K562 (cell line): ENCODE measurements around the gene SLC39A7. TPM values are rescaled to one million over a fixed set of nuclear protein-coding genes. Genes with fewer than 3 reads are reported as not detected.

Source experiments
- ATAC-seq: fragments of 200-7000 bp; cut with Tn5 transposase; 3 replicates; pipeline ENCODE4 v1.9.1; 2020; ENCODE audit warnings: moderate library complexity
- BruUV-seq: library from RNA; stranded (reverse); fragments of 400-500 nt; replicated peaks from 2 replicates; lab custom pipeline; 2021; lab: Mats Ljungman, UMichigan
- CTCF ChIA-PET: fragments of 300-600 bp; formaldehyde crosslinking; extraction: SDS; loops from one replicate; lab custom pipeline; 2021; ENCODE audit warnings: low intra/inter-chr PET ratio; lab: Yijun Ruan, JAX
- POLR2A ChIA-PET: fragments of 300-600, 350-650 bp; sonication (Branson Sonifier 250); formaldehyde crosslinking; extraction: SDS; loops from one replicate; lab custom pipeline; 2021; ENCODE audit warnings: antibody characterized with exemption, inconsistent platforms; lab: Yijun Ruan, JAX
- DNase-seq, 4 experiments: peaks; one replicate each; pipeline versions ENCODE4 v3.0.0 to v3.0.0-alpha.2; 2011 to 2018; ENCODE audit warnings: low spot score in 3 of 4, mixed read lengths in 3 of 4; ENCODE audit errors: extremely low read depth in 1 of 4
- FAIRE-seq: peaks from 2 replicates; lab custom pipeline; 2011; peaks lifted over from hg19 to GRCh38; lab: Jason Lieb, UNC
- H2AFZ ChIP-seq: 2 replicates; pipeline ENCODE4 v1.6.0; 2011; ENCODE audit warnings: low read depth, low read length, control low read depth, inconsistent platforms
- H3K27ac ChIP-seq: fragments of 200-600 bp; 3 replicates; pipeline ENCODE4 v1.8.0; 2011; ENCODE audit warnings: low read depth, mild to moderate bottlenecking, control low read depth, inconsistent platforms, low read length, moderate library complexity, mixed read lengths; ENCODE audit errors: extremely low read depth
- H3K27me3 ChIP-seq, 2 experiments: fragments of 300-600 bp in 1 of 2; 2 replicates in 1 of 2; 3 replicates in 1 of 2; pipeline versions ENCODE4 v1.6.0 to v1.8.0; 2011; ENCODE audit warnings: inconsistent platforms in 2 of 2, low read length in 2 of 2, mild to moderate bottlenecking in 1 of 2, mixed read lengths in 1 of 2, moderate library complexity in 1 of 2; ENCODE audit not compliant: control insufficient read depth in 2 of 2, insufficient read depth in 2 of 2
- H3K36me3 ChIP-seq: fragments of 300-600 bp; 3 replicates; pipeline ENCODE4 v1.8.0; 2011; ENCODE audit warnings: mild to moderate bottlenecking, low read length, inconsistent platforms; ENCODE audit not compliant: control insufficient read depth, insufficient read depth
- H3K4me1 ChIP-seq, 2 experiments: fragments of 200-600 bp in 1 of 2; replicated peaks in 1 of 2; 2 replicates in 1 of 2; 3 replicates in 1 of 2; pipeline versions ENCODE4 v1.5.1 to v1.8.0; 2011; ENCODE audit warnings: inconsistent platforms in 2 of 2, low read length in 2 of 2, mild to moderate bottlenecking in 1 of 2, mixed read lengths in 1 of 2, moderate library complexity in 1 of 2; ENCODE audit not compliant: control insufficient read depth in 2 of 2, insufficient read depth in 2 of 2
- H3K4me2 ChIP-seq: 2 replicates; pipeline ENCODE4 v1.6.1; 2011; ENCODE audit warnings: low read length, control low read depth, inconsistent platforms, mixed read lengths; ENCODE audit not compliant: insufficient read depth
- H3K4me3 ChIP-seq: fragments of 200-600 bp; sonication (generic), shearing (Covaris generic); 2 replicates; pipeline ENCODE4 v1.5.1; 2016; ENCODE audit warnings: control low read depth, inconsistent platforms
- H3K79me2 ChIP-seq: fragments of 200-600 bp; 3 replicates; pipeline ENCODE4 v1.8.0; 2011; ENCODE audit warnings: low read length, inconsistent platforms; ENCODE audit not compliant: control insufficient read depth, insufficient read depth
- H3K9ac ChIP-seq, 2 experiments: 2 replicates each; pipeline versions ENCODE4 v1.6.0 to v1.6.1; 2011; ENCODE audit warnings: low read depth in 2 of 2, low read length in 2 of 2, control low read depth in 1 of 2, inconsistent platforms in 1 of 2, mild to moderate bottlenecking in 1 of 2, mixed read lengths in 1 of 2; ENCODE audit not compliant: insufficient read depth in 1 of 2
- H3K9me1 ChIP-seq: one replicate; pipeline ENCODE4 v1.6.0; 2011; ENCODE audit warnings: inconsistent platforms, mild to moderate bottlenecking, low read length, moderate library complexity; ENCODE audit not compliant: control insufficient read depth, insufficient read depth
- H3K9me3 ChIP-seq: replicated peaks from 2 replicates; pipeline ENCODE4 v1.5.1; 2011; ENCODE audit warnings: low read depth, low read length, inconsistent platforms; ENCODE audit not compliant: control insufficient read depth, insufficient read depth
- H4K20me1 ChIP-seq: replicated peaks from 2 replicates; pipeline ENCODE4 v1.6.1; 2011; ENCODE audit warnings: low read length, inconsistent platforms, mixed read lengths; ENCODE audit not compliant: control insufficient read depth, insufficient read depth
- E2F3 ChIP-seq: fragments of 250-450 bp; sonication (Bioruptor Pico); IDR thresholded peaks from 2 replicates; pipeline ENCODE4 v1.4.0; 2020; ENCODE audit warnings: mild to moderate bottlenecking
- EWSR1 ChIP-seq: fragments of 450-650 bp; IDR thresholded peaks from 2 replicates; pipeline ENCODE4 v1.6.1; 2018; ENCODE audit warnings: borderline replicate concordance, mild to moderate bottlenecking, low read depth, moderate library complexity; ENCODE audit not compliant: partially characterized antibody
- GATA2 ChIP-seq: sonication (generic); formaldehyde crosslinking; IDR thresholded peaks from 2 replicates; pipeline ENCODE4 v1.4.0; 2020; ENCODE audit warnings: mild to moderate bottlenecking, missing genetic modification reagents
- HEY1 ChIP-seq: fragments of 250-450 bp; sonication (Bioruptor Pico); IDR thresholded peaks from 2 replicates; pipeline ENCODE4 v1.5.0; 2020; ENCODE audit warnings: mild to moderate bottlenecking, moderate library complexity, borderline replicate concordance
- NCOA4 ChIP-seq: fragments of 450-650 bp; IDR thresholded peaks from 2 replicates; pipeline ENCODE4 v1.6.1; 2018; ENCODE audit warnings: mild to moderate bottlenecking; ENCODE audit not compliant: partially characterized antibody
- PTRF ChIP-seq: fragments of 450-650 bp; IDR thresholded peaks from 2 replicates; pipeline ENCODE4 v1.6.1; 2016; ENCODE audit warnings: mild to moderate bottlenecking, missing genetic modification characterization, missing compliant biosample characterization
- SIRT6 ChIP-seq: IDR thresholded peaks from one replicate; pipeline ENCODE4 v1.6.1; 2012; ENCODE audit warnings: low read depth, mild to moderate bottlenecking, control low read depth, inconsistent platforms, low read length, moderate library complexity
- SUPT5H ChIP-seq: fragments of 450-650 bp; IDR thresholded peaks from 2 replicates; pipeline ENCODE4 v1.6.1; 2016
- TARDBP ChIP-seq: fragments of 450-650 bp; IDR thresholded peaks from 2 replicates; pipeline ENCODE4 v1.6.1; 2016
- TFE3 ChIP-seq: fragments of 450-650 bp; formaldehyde crosslinking; IDR thresholded peaks from 2 replicates; pipeline ENCODE4 v1.4.0; 2020; ENCODE audit warnings: mild to moderate bottlenecking, mixed read lengths
- THRA ChIP-seq: fragments of 450-650 bp; IDR thresholded peaks from 2 replicates; pipeline ENCODE4 v1.6.1; 2017; ENCODE audit warnings: mild to moderate bottlenecking, moderate library complexity
- ZBTB43 ChIP-seq: sonication (generic); formaldehyde crosslinking; IDR thresholded peaks from 2 replicates; pipeline ENCODE4 v1.8.0; 2023; ENCODE audit warnings: mild to moderate bottlenecking, missing genetic modification reagents
- ZNF134 ChIP-seq: fragments of 250-450 bp; sonication (Bioruptor Pico); conservative IDR thresholded peaks from 2 replicates; pipeline ENCODE4 v1.4.0; 2020
- ZNF609 ChIP-seq: sonication (generic); formaldehyde crosslinking; IDR thresholded peaks from 2 replicates; pipeline ENCODE4 v1.8.1; 2023; ENCODE audit warnings: missing genetic modification reagents, mild to moderate bottlenecking, borderline replicate concordance
- WGBS: fragments of 100-300 bp; shearing (Covaris generic); methylation state at CpG from one replicate; pipeline ENCODE4 v1.1.6; 2016; ENCODE audit warnings: low coverage, mixed read lengths; ENCODE audit not compliant: insufficient coverage; ENCODE audit errors: missing lambda C conversion rate; 5-methylcytosine and 5-hydroxymethylcytosine counted together
- in situ Hi-C: fragments of 300-500 bp; cut with MboI; formaldehyde crosslinking; loops from 4 replicates; pipeline ENCODE4 v1.15.0; 2018; ENCODE audit warnings: inconsistent platforms, mixed read lengths
- intact Hi-C: fragments of 100-400 bp; cut with micrococcal nuclease; formaldehyde crosslinking; loops from 2 replicates; pipeline ENCODE4 v1.14.2; 2022
- polyA plus RNA-seq, 8 experiments: library from polyadenylated mRNA; depleted of rRNA in 4 of 8; stranded (reverse) in 5 of 8; unstranded in 3 of 8; fragments of >200 nt; fragmentation: Nextera tagmentation in 2 of 8; fragmentation: Illumina TruSeq in 1 of 8; extraction: Ambion mirVana in 2 of 8; extraction: Trizol in 1 of 8; gene quantifications; 2 replicates each; pipeline versions ENCODE4 v1.2.1 to v1.2.3, GENCODE V29; 2011 to 2014; ENCODE audit warnings: inconsistent platforms in 1 of 8, missing spikeins in 1 of 8
- total RNA-seq, 7 experiments: library from RNA; depleted of rRNA in 6 of 7; stranded (reverse); fragments of >200 nt in 6 of 7; fragmentation: Illumina TruSeq in 2 of 7; extraction: Trizol in 2 of 7; gene quantifications; 2 replicates each; pipeline versions ENCODE4 v1.2.1 to v1.2.3, GENCODE V29; 2011 to 2021; ENCODE audit warnings: low replicate concordance in 1 of 7

SLC39A7 gene
- total and polyA plus RNA-seq, 9 of the 15 experiments (the other 6 are each of a cell fraction or from before 2014, with no cell fraction given), result 21.7 to 169 (median 121) TPM

- FAIRE-seq, result no peak
- Histone ChIP-seq H3K27ac (no peak overlapping the region), H3K4me1 (peaks cover 5% of the 10 kb centered on the region in 2 experiments), H3K36me3 (no peaks in the 10 kb centered on the region), H3K4me2 (no peak overlapping the region), H3K4me3 (no peak overlapping the region), H2AFZ (no peak overlapping the region), H3K27me3 (peaks cover 33 to 36% of the 10 kb centered on the region in 2 experiments), H3K9me3 (no peaks in the 10 kb centered on the region), H3K9ac (no peak overlapping the region), H4K20me1 (0 out of 2 replicates have a peak, but pooled peaks cover 3% of the 10 kb centered on the region), H3K9me1 (no peaks in the 10 kb centered on the region), H3K79me2 (no peaks in the 10 kb centered on the region)
- DNase-seq, result no peak
- in situ Hi-C loops, result no loop called here
- POLR2A ChIA-PET, result interaction anchor here (0.6 to 1.2 kb wide), 4 partner anchors 28 to 148 kb away, joined by 3 to 5 read pairs (median 4); partner anchors contain the start of genes KIFC1, RPS18 and VPS52
- ATAC-seq, result no peak
- intact Hi-C loops, result no loop called here
- no TSS peak for BruUV-seq
- CTCF ChIA-PET, result interaction anchor here (0.6 to 0.7 kb wide), 2 partner anchors 225 to 346 kb away, joined by 4 read pairs; no protein-coding TSS in a partner anchor
- 0% methylated on average over 1 of the region's 1 CpG for WGBS
- TF ChIP-seq ZNF134 (CRISPR knock-in tag) (no peak), SUPT5H (no peak), SIRT6 (no peak), E2F3 (CRISPR knock-in tag) (no peak), HEY1 (CRISPR knock-in tag) (no peak), TFE3 (CRISPR knock-in tag) (no peak), THRA (no peak), ZBTB43 (no peak), NCOA4 (no peak), ZNF609 (CRISPR knock-in tag) (no peak), EWSR1 (no peak), PTRF (tag) (no peak), TARDBP (no peak), GATA2 (CRISPR knock-in tag) (no peak)
These were observed 42.8 kb downstream of the SLC39A7 start for GRCh38 chr6:33243476-33243875.
